Adrenal gland (tissue), 12 donors: Measurements from ENCODE around the gene POLR1B. TPM values are rescaled to one million over a fixed set of nuclear protein-coding genes. Genes with fewer than 3 reads are reported as not detected.

Experiments used
- DNase-seq, 7 donors: peaks; one replicate each; pipeline ENCODE4 v3.0.0-alpha.2; 2019 to 2020
- H3K27ac ChIP-seq, 5 donors: fragments of 200-600 bp; sonication (generic) in 4 of 5; 1 replicate in 3 of 5; 2 replicates in 2 of 5; pipeline versions ENCODE4 v1.5.1 to v1.8.0; 2016 to 2020; ENCODE audit warnings: mild to moderate bottlenecking in 1 of 5
- H3K27me3 ChIP-seq: fragments of 200-600 bp; 2 replicates; pipeline ENCODE4 v1.8.0; 2021
- H3K36me3 ChIP-seq, 2 donors: fragments of 200-600 bp; replicated peaks in 1 of 2; 1 replicate in 1 of 2; 2 replicates in 1 of 2; pipeline versions ENCODE4 v1.5.1 to v1.8.0; 2018 to 2022
- H3K4me1 ChIP-seq, 2 donors: fragments of 200-600 bp; replicated peaks in 1 of 2; 1 replicate in 1 of 2; 2 replicates in 1 of 2; pipeline versions ENCODE4 v1.5.1 to v1.8.0; 2018 to 2021
- H3K4me3 ChIP-seq, 4 donors: fragments of 200-600 bp; sonication (generic) in 3 of 4; one replicate each; pipeline ENCODE4 v1.5.1; 2016 to 2018
- H3K9me3 ChIP-seq, 3 donors: fragments of 200-600 bp; sonication (generic) in 1 of 3; replicated peaks in 1 of 3; 1 replicate in 2 of 3; 2 replicates in 1 of 3; pipeline versions ENCODE4 v1.5.1 to v1.8.0; 2016 to 2021
- CTCF ChIP-seq, 6 experiments: fragments of 450-650 bp in 4 of 6; fragments of 200-600 bp in 2 of 6; sonication (generic) in 1 of 6; IDR thresholded peaks; 1 replicate in 5 of 6; 2 replicates in 1 of 6; pipeline versions ENCODE4 v1.5.1 to v1.8.0; 2016 to 2021; ENCODE audit warnings: antibody characterized with exemption in 6 of 6, mild to moderate bottlenecking in 2 of 6, moderate library complexity in 1 of 6
- POLR2A ChIP-seq, 2 donors: fragments of 450-650 bp; IDR thresholded peaks; one replicate each; pipeline ENCODE4 v1.6.1; 2017; ENCODE audit warnings: antibody characterized with exemption in 2 of 2, mild to moderate bottlenecking in 2 of 2, moderate library complexity in 1 of 2
- WGBS, 4 donors: extraction: QIAGEN DNeasy Blood & Tissue Kit in 2 of 4; methylation state at CpG; one replicate each; pipeline versions ENCODE4 v1.1.5 to v1.1.7; 2013 to 2017; 5-methylcytosine and 5-hydroxymethylcytosine counted together
- intact Hi-C, 2 donors: fragments of 100-400 bp; cut with DNase I; formaldehyde crosslinking; loops; one replicate each; pipeline versions ENCODE4 v1.14.1 to v1.15.0; 2022 to 2023
- polyA plus RNA-seq, 3 donors: library from polyadenylated mRNA; stranded (reverse); fragments of 200-250 nt in 2 of 3; fragments of 350-450 nt in 1 of 3; fragmentation: Illumina TruSeq in 1 of 3; extraction: RNeasy Lipid Tissue Mini Kit (QIAGEN cat#74804) in 1 of 3; gene quantifications; one replicate each; pipeline ENCODE4 v1.2.3, GENCODE V29; 2013 to 2014
- total RNA-seq, 9 donors: library from RNA; depleted of rRNA in 4 of 9; stranded (reverse); fragments of >200 nt in 4 of 9; fragments of 120-200 nt in 1 of 9; fragmentation: NEBNext Ultra II Directional in 1 of 9; extraction: Animal tissue kit (Norgen Biotek cat#: 25700) in 1 of 9; gene quantifications; one replicate each; pipeline versions ENCODE4 v1.1.0 to v1.2.4, GENCODE V29; 2013 to 2023
- donor health status: healthy with polysubstance abuse.
- donor health status: Bipolar disorder and iron deficiency.
- donor health status: DM: yes; HTN: yes; CAD: no.
- donor health status: DM: no; HTN: no; CAD: no.
- donor health status: DM: no; HTN: no; CAD: no.
- donor health status: DM: yes; HTN: yes; CAD: no.

The POLR1B gene
- total and polyA plus RNA-seq, 12 donors = 4.2 to 30.3 (median 20.6) TPM

- Histone ChIP-seq H3K27me3 (no peaks in the 10 kb centered on the region), H3K27ac (no peak overlapping the region), H3K4me1 (peaks cover 11 to 23% of the 10 kb centered on the region in 2 donors), H3K36me3 (no peaks in the 10 kb centered on the region), H3K4me3 (no peak overlapping the region), H3K9me3 (no peaks in the 10 kb centered on the region)
- TF ChIP-seq CTCF (IDR thresholded peaks at IDR 0.05) (no peak), POLR2A (IDR thresholded peaks at IDR 0.05) (no peak)
- no peak for DNase-seq
- 61 to 71% (median 65%) methylated on average over 2 of the region's 2 CpGs for WGBS, 4 donors
- intact Hi-C loops = no loop called here
Measured at GRCh38 chr2:112539306-112539705, 3.0 kb upstream of the POLR1B start.

- WGBS, 4 donors = 23 to 34% (median 29%) methylated on average over 2 of the region's 2 CpGs
- intact Hi-C loops = loop anchor here in 1 of 2 donors (5.0 kb wide), 1 partner anchor 59 kb away; the partner anchor contains the start of gene TTL
- H3K4me3 ChIP-seq = peak overlapping the region in 1 of 4 donors; percentile 91
Measured at GRCh38 chr2:112540906-112541305, 1.4 kb upstream of the POLR1B start.

GRCh38 chr2:112541315-112542122 lies 746 bp upstream of the POLR1B start:
- Histone ChIP-seq H3K9me3 (no peaks in the 10 kb centered on the region), H3K27me3 (no peaks in the 10 kb centered on the region), H3K27ac (peak overlapping the region; percentile 68 to 95 (median 92)), H3K36me3 (no peaks in the 10 kb centered on the region), H3K4me1 (peaks cover 11 to 24% of the 10 kb centered on the region in 2 donors), H3K4me3 (peak overlapping the region; percentile 26 to 99 (median 80))
- intact Hi-C loops = loop anchor here in 1 of 2 donors (5.0 kb wide), 1 partner anchor 59 kb away; the partner anchor contains the start of gene TTL
- peak; percentile 7 to 59 for TF ChIP-seq POLR2A (IDR thresholded peaks at IDR 0.05)
- TF ChIP-seq CTCF (IDR thresholded peaks at IDR 0.05) = no peak
- WGBS, 4 donors = 15 to 31% (median 20%) methylated on average over 19 to 34 of the region's 34 CpGs
- DNase-seq = peak; percentile 62 to 75 (median 69)

More at GRCh38 chr2:112540906-112541305, 1.4 kb upstream of the POLR1B start:
- Histone ChIP-seq H3K27ac (peak overlapping the region in 2 of 5 donors; percentile 86 to 92), H3K36me3 (no peaks in the 10 kb centered on the region), H3K9me3 (no peaks in the 10 kb centered on the region), H3K4me1 (peaks cover 11 to 24% of the 10 kb centered on the region in 2 donors), H3K27me3 (no peaks in the 10 kb centered on the region)
- no peak for DNase-seq
- TF ChIP-seq POLR2A (IDR thresholded peaks at IDR 0.05) = no peak
- TF ChIP-seq CTCF (IDR thresholded peaks at IDR 0.05) = no peak

GRCh38 chr2:112542984-112543661 lies 858 bp downstream of the POLR1B start:
- Histone ChIP-seq H3K4me1 (peaks cover 11 to 24% of the 10 kb centered on the region in 2 donors), H3K4me3 (peak overlapping the region; percentile 26 to 99 (median 80)), H3K9me3 (no peaks in the 10 kb centered on the region), H3K27ac (peak overlapping the region in 1 of 5 donors; percentile 92), H3K27me3 (no peaks in the 10 kb centered on the region), H3K36me3 (peaks cover 0 to 14% of the 10 kb centered on the region in 2 donors)
- no peak for TF ChIP-seq CTCF (IDR thresholded peaks at IDR 0.05)
- TF ChIP-seq POLR2A (IDR thresholded peaks at IDR 0.05) = no peak
- intact Hi-C loops = loop anchor here in 1 of 2 donors (5.0 kb wide), 1 partner anchor 61 kb away; the partner anchor contains the start of gene TTL
- DNase-seq = no peak
- WGBS, 4 donors = 4 to 9% (median 6%) methylated on average over 18 of the region's 18 CpGs
